NCI-H226 (cell line): ENCODE measurements around the gene THY1.

Experiments
- DNase-seq: peaks from one replicate; pipeline ENCODE4 v3.0.0-alpha.2; 2015

The THY1 gene

GRCh38 chr11:119381181-119381988 is 41.6 kb downstream of the THY1 start, which contains the start of gene USP2:
Gene USP2 (minus strand): TSS chr11:119381690. CDS start chr11:119373480, 8,210 bp downstream.
- peak; percentile 95 for DNase-seq

GRCh38 chr11:119380827-119381180 is 42.2 kb downstream of the THY1 start:
- DNase-seq = no peak

GRCh38 chr11:119380160-119380826 is 42.7 kb downstream of the THY1 start:
- no peak for DNase-seq

GRCh38 chr11:119378851-119379465 is 44.0 kb downstream of the THY1 start:
- DNase-seq = peak; percentile 49

- no peak for DNase-seq
Observed at GRCh38 chr11:119377961-119378667, 44.9 kb downstream of the THY1 start.

DNA sequence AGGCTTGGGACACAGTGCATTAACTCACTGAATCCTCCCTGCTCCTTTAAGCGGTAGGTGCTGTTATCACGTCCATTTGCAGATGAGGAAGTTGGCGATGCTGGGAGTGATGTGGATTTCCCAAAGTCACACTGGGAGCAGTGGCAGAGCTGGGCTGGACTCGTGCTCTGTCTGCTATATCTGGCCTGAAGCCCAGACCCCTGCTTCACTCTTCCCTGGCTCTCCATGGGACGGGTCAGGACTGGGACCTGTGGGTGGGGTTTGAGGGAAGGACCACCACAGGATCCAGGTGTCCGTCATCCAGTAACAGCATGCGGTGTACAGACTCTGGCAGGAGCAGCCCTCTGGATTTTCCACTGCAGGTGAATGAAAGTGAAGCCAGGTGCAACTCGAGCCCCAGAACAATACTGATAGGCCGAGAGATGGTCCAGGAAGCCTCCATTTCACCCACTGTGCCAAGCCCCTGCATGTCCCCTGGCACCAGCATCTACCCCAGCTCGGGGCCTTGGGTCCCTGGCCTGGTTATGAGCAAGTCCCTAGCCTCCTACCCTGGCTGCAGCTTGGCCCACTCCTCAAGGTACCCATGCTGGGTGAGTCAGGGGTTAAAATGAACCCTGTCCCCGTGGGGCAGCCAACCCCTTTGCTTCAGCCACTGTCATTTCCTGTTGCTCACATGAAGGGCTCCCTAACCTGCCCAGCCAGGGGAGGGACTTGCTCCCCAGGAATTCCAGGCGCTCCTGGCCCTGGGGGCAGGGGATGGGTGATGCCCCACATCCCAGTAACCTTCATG is 45.7 kb downstream of the THY1 start:
- peak; percentile 35 for DNase-seq

GRCh38 chr11:119376197-119376847 is 46.6 kb downstream of the THY1 start:
- DNase-seq = no peak

- DNase-seq = no peak
Observed at GRCh38 chr11:119375337-119376196, 47.4 kb downstream of the THY1 start.

- peak; percentile 45 for DNase-seq
Observed at GRCh38 chr11:119374632-119375336, 48.2 kb downstream of the THY1 start.

DNA sequence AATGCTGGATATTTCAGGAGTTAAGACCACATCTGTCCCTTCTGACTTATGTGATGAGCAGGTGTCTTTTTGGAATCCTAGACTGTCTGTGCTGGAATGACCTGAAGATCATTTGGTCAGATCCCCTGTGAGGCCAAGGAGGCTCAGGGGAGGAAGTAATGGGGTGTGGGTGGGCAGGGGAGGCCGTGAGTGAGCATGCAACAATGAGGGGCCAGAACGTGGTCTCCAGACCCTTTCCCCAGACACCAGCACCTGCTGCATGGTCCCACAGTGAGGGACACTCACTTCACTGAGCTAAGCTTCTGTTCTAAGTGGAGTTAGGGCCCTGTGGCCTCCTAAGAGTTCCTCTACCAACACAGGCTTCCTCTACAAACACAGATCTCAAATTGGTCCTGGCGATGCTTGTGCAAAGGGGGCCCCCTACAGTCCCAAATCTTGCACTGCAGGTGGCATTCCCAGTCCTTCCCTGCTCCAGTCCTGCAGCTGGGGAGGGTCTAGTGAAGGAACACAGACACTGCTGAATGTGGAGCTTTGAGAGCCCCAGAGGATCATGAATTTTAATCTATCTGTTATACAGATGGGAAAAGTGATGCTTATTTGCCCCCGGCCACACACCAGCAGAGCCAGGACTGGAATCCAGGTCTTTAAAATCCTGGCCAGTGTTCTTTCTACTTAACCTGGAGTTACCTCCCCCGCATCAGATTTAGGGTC is 48.9 kb downstream of the THY1 start:
- peak; percentile 51 for DNase-seq

GRCh38 chr11:119373059-119373920 is 49.7 kb downstream of the THY1 start:
- DNase-seq = no peak

GRCh38 chr11:119372260-119373058 is 50.5 kb downstream of the THY1 start:
- DNase-seq = no peak

DNA sequence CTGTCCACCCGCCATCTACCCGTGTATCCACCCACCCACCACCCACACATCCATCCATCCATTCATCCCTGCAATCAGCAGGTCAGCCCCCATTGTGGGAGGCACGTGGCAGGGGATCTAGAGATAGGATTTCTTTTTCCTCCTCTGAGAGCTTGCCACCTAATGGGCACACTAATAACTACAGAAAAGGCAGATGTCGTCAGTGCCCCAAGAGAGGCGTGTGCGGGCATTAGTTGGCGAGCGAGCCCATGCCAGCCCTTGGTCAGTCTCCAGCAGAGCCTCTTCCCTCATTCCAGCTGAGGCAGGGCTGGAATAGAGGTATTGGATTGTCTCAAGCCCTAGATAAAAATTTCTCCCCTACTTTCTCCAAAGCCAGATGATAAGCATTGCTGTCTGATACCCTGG is 51.2 kb downstream of the THY1 start:
- DNase-seq = no peak

DNA sequence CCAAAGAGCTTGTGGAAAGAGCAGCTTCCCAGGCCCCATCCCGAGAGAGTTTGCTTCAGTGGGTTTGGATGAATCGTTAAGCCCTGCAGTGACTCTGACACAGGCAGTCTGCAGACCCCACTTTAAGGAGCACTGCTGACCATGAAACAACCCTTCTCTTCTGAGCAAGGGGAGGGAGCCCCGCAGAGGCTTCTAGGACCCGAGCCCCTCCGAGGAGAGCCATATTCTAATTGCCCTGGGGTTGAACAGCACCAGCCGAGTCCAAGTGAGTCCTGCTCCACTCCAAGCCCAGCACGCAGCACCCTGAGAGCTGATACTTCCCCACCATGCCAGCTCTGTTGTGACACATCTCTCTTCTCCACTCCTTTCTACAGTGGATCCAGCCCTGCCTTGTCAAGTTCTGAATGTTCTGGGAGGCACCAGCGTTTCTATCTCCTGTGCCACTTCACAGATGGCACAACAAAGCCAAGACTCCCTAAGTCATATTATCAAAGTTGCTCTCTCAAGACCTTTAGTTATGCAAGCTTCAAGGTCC is 51.8 kb downstream of the THY1 start:
- DNase-seq = no peak

GRCh38 chr11:119370486-119371046 is 52.4 kb downstream of the THY1 start:
- no peak for DNase-seq

DNA sequence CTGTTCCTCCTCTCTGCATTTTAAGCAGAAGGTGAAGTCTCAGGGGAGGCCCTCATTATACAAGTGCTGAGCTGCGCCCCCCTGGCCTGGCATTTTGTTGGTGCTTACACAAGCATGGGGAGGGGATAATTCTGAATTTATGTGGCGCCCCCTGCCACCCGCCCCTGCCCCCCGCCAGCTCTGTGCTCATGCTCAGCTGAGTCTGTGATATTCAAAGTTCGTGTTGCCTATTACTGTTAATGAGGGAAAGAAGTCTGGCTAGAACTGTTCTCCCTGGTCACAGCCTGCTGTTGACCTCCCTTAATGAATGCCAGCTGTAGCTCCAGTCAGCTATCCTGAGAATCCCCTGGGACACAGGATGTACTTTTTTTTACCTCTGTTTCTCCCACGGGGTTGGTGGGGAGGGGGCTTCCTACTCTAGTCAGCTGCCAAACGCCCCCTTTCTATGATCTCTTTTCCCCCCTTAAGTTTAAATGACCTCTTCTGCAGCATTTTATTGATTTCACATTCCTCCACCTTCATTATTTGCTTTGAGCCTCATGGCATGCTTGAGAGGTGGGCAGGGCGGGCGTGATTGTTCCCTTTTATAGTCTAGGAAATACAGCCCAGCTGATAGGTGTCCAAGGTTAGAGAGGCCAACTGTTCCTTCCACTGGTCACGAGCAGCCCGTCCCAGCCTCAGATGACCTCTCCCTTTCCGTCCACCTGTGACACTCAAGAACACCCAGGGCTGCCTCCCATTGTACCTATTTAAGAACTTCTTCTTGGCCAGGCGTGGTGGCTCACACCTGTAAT is 53.6 kb downstream of the THY1 start:
- no peak for DNase-seq
